Glutamatergic neuron (in vitro differentiated cells): ENCODE results near the gene LZTFL1. TPM values are rescaled to one million over a fixed set of nuclear protein-coding genes. Genes with fewer than 3 reads are reported as not detected.

Experiments
- DNase-seq: peaks from one replicate; pipeline ENCODE4 v3.0.0; 2022
- H3K27ac Mint-ChIP-seq: one replicate; pipeline ENCODE4 v1.8.0; 2020; ENCODE audit warnings: mild to moderate bottlenecking, mixed read lengths, inconsistent platforms; ENCODE audit not compliant: unreplicated experiment
- H3K27me3 Mint-ChIP-seq: one replicate; pipeline ENCODE4 v1.8.0; 2020; ENCODE audit warnings: mild to moderate bottlenecking, moderate library complexity, mixed read lengths, inconsistent platforms; ENCODE audit not compliant: unreplicated experiment
- H3K36me3 Mint-ChIP-seq: one replicate; pipeline ENCODE4 v1.8.0; 2020; ENCODE audit warnings: mild to moderate bottlenecking, mixed read lengths, inconsistent platforms; ENCODE audit not compliant: unreplicated experiment
- H3K4me1 Mint-ChIP-seq: one replicate; pipeline ENCODE4 v1.8.0; 2020; ENCODE audit warnings: mild to moderate bottlenecking, low read depth, mixed read lengths, inconsistent platforms; ENCODE audit not compliant: unreplicated experiment
- H3K4me3 Mint-ChIP-seq: one replicate; pipeline ENCODE4 v1.8.0; 2020; ENCODE audit warnings: mild to moderate bottlenecking, mixed read lengths, inconsistent platforms; ENCODE audit not compliant: unreplicated experiment
- H3K9me3 Mint-ChIP-seq: one replicate; pipeline ENCODE4 v1.8.0; 2020; ENCODE audit warnings: mild to moderate bottlenecking, moderate library complexity, mixed read lengths, inconsistent platforms; ENCODE audit not compliant: unreplicated experiment
- total RNA-seq: library from RNA; stranded (reverse); fragmentation: NEBNext Ultra II Directional; extraction: Animal tissue kit (Norgen Biotek cat#: 25700); gene quantifications from one replicate; pipeline ENCODE4 v1.2.1, GENCODE V29; 2021; ENCODE audit not compliant: unreplicated experiment
- TF ChIP-seq, protein P1 (sequence below): fragments of 200-600 bp; sonication (generic); IDR thresholded peaks from one replicate; pipeline ENCODE4 v1.5.0; 2021; ENCODE audit not compliant: partially characterized antibody, unreplicated experiment

The LZTFL1 gene
- total RNA-seq, 1 donor from 2014 or later: 5.9 TPM

DNA sequence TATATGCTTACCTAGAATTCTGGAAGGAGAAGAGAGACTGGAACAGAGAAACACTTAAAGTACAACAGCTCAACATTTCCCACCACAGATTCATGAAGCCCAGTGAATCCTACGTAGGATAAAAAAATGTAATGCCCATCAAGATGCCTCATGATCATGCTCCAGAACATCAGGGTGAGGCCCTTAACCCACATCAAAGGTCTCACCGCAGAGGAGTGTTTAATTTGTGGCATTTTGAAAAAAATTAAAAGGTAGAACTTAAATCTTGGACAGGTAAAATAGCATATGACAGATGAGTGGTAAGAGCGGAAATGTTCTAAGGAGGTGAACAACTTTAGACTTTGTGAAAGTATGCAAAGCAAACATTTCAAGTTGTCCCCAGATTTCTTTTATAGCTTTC lies 35.8 kb downstream of the LZTFL1 start:
- Mint-ChIP-seq H3K36me3 (peaks cover 9% of the 10 kb centered on the region), H3K4me3 (no peak overlapping the region)
- no peak for DNase-seq

DNA sequence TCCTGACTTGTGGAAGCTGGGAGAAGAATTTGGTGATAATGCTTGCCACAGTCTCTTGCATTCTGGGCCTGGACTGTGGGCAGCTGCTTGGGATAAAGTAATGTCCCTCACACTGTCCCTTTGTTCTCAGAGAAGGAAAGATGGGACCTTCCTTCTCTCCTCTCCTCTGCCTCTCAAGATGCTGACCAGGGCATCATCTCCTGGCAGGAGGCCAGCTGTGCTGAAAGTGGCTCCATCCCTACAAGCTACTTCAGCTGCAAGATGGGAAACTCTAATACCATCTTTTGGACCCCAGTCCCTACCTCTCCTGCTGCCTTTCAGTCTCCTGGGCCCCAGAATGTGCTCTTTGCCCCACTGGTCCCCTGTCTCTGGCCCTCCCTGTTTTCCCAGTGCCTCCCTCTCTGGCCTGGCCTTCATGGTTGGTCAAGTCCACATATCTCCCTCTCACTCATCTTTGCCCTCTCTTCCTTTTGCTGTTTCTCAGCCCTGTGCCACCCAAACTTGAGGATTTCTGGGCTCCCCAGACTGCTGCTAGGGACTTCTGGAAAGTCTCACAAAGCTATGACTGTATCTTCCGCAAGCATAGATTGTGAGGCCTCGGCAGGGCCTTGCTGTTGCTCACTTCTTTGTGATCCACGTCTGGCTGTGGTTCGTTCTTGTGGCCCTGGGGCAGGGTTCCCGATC lies 38.5 kb downstream of the LZTFL1 start:
- TF ChIP-seq, protein P1, sequence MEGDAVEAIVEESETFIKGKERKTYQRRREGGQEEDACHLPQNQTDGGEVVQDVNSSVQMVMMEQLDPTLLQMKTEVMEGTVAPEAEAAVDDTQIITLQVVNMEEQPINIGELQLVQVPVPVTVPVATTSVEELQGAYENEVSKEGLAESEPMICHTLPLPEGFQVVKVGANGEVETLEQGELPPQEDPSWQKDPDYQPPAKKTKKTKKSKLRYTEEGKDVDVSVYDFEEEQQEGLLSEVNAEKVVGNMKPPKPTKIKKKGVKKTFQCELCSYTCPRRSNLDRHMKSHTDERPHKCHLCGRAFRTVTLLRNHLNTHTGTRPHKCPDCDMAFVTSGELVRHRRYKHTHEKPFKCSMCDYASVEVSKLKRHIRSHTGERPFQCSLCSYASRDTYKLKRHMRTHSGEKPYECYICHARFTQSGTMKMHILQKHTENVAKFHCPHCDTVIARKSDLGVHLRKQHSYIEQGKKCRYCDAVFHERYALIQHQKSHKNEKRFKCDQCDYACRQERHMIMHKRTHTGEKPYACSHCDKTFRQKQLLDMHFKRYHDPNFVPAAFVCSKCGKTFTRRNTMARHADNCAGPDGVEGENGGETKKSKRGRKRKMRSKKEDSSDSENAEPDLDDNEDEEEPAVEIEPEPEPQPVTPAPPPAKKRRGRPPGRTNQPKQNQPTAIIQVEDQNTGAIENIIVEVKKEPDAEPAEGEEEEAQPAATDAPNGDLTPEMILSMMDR: no peak
- Mint-ChIP-seq H3K4me1 (peaks cover 9% of the 10 kb centered on the region), H3K36me3 (peaks cover 9% of the 10 kb centered on the region), H3K27me3 (peaks cover 2% of the 10 kb centered on the region), H3K9me3 (no peaks in the 10 kb centered on the region), H3K4me3 (no peak overlapping the region), H3K27ac (no peak overlapping the region)
- no peak for DNase-seq

More for the DNA sequence above, 35.8 kb downstream of the LZTFL1 start:
- Mint-ChIP-seq H3K9me3 (no peaks in the 10 kb centered on the region), H3K4me1 (peaks cover 12% of the 10 kb centered on the region), H3K27ac (no peak overlapping the region), H3K27me3 (no peaks in the 10 kb centered on the region)
- TF ChIP-seq, protein P1: no peak

DNA sequence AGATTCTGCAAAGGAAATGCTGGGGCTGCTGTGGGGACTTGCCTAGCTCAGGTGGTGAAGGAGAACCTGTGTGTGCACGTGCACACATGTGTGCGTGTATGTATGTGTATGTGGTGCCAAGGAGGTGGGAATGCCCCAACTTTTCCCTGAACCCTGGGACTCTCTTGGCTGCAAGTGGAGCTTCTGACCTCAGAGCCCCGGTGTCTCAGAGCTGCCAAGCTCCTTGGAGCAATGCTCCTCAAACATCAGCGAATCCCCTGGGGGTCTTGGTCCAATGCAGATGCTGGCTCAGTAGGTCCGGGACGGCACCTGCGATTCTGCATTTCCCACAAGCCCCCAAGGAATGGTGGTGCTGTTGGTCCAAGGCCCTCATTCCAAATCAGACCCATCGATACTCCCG lies 39.8 kb downstream of the LZTFL1 start:
- no peak overlapping the region for H3K27ac Mint-ChIP-seq
- no peaks in the 10 kb centered on the region for H3K9me3 Mint-ChIP-seq
- no peak overlapping the region for H3K4me3 Mint-ChIP-seq
- TF ChIP-seq, protein P1: no peak
- H3K27me3 Mint-ChIP-seq: peaks cover 6% of the 10 kb centered on the region
- no peak for DNase-seq
- no peaks in the 10 kb centered on the region for H3K4me1 Mint-ChIP-seq
- peaks cover 9% of the 10 kb centered on the region for H3K36me3 Mint-ChIP-seq

DNA sequence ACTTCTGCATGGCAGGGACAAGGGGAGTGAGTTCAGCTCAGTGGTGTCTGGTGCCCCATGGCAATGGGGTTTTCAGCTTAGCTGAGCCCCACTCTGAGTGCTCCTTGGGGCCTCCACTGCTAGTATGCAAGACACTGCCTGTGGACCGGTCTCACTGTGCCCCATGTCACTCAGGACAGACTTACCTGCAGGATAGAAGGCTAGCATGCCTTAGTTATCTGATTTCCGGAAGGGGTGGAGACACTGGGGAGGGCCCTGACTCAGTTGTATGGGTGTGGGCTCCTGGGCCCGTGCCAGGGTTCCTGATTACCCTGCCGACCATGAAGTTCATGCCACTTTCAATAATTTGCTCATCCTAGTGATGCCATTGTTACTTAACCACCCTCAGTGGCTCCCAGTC lies 41.3 kb downstream of the LZTFL1 start:
- TF ChIP-seq, protein P1: no peak
- H3K27me3 Mint-ChIP-seq: peaks cover 6% of the 10 kb centered on the region
- peaks cover 9% of the 10 kb centered on the region for H3K36me3 Mint-ChIP-seq
- H3K4me1 Mint-ChIP-seq: no peaks in the 10 kb centered on the region
- H3K4me3 Mint-ChIP-seq: no peak overlapping the region
- no peaks in the 10 kb centered on the region for H3K9me3 Mint-ChIP-seq
- no peak overlapping the region for H3K27ac Mint-ChIP-seq
- no peak for DNase-seq

DNA sequence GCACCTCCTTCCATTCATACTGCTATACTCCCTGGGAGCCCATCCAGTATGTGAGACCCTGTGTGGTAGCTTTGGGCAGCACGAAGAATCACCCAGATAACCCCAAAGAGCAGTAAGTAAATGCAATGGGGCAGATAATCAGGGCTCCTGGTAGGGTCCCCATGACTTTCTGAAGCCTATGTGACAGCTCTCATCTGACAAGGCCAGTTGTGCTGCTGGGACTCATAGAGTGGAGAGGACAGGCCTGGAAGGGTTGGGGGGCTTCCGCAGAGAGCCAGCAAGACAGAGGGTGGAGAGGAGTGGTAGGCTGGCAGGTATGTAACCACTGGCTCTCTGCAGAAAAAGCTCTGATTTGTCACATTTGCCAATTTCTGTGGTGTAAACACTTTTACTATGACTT lies 42.3 kb downstream of the LZTFL1 start:
- TF ChIP-seq, protein P1: no peak
- DNase-seq: no peak
- Mint-ChIP-seq H3K36me3 (peaks cover 9% of the 10 kb centered on the region), H3K27me3 (peaks cover 15% of the 10 kb centered on the region), H3K27ac (no peak overlapping the region), H3K4me1 (peaks cover 3% of the 10 kb centered on the region), H3K4me3 (no peak overlapping the region), H3K9me3 (peaks cover 3% of the 10 kb centered on the region)
